K562 (cell line): ENCODE results near the gene CBL. TPM values are rescaled to one million over a fixed set of nuclear protein-coding genes. Genes with fewer than 3 reads are reported as not detected.

Experiments
- CREB1 ChIP-seq, 2 experiments: sonication (generic) in 1 of 2; formaldehyde crosslinking in 1 of 2; IDR thresholded peaks; 2 replicates each; pipeline versions ENCODE4 v1.6.1 to v1.8.0; 2012 to 2022; ENCODE audit warnings: inconsistent platforms in 1 of 2, mild to moderate bottlenecking in 1 of 2, missing genetic modification reagents in 1 of 2, moderate library complexity in 1 of 2
- DIDO1 ChIP-seq: fragments of 450-650 bp; IDR thresholded peaks from 2 replicates; pipeline ENCODE4 v1.6.1; 2016; ENCODE audit warnings: low read depth, missing biosample characterization, missing genetic modification characterization
- FIP1L1 ChIP-seq: fragments of 200-400 bp; formaldehyde crosslinking; IDR thresholded peaks from 2 replicates; pipeline ENCODE4 v1.6.1; 2018; ENCODE audit warnings: mild to moderate bottlenecking, low read depth, low read length; ENCODE audit not compliant: poor library complexity, severe bottlenecking
- FOXP1 ChIP-seq: sonication (generic); formaldehyde crosslinking; IDR thresholded peaks from 2 replicates; pipeline ENCODE4 v1.8.0; 2022; ENCODE audit warnings: mild to moderate bottlenecking, missing genetic modification reagents
- GATAD2B ChIP-seq: fragments of 450-650 bp; IDR thresholded peaks from 2 replicates; pipeline ENCODE4 v1.6.1; 2017; ENCODE audit warnings: mild to moderate bottlenecking, borderline replicate concordance
- KDM1A ChIP-seq, 2 experiments: fragments of 450-650 bp; IDR thresholded peaks; 2 replicates each; pipeline ENCODE4 v1.6.1; 2016; ENCODE audit warnings: mild to moderate bottlenecking in 2 of 2
- KLF1 ChIP-seq: fragments of 450-650 bp; IDR thresholded peaks from 2 replicates; pipeline ENCODE4 v1.6.1; 2016; ENCODE audit warnings: missing genetic modification characterization, missing compliant biosample characterization
- MAFG ChIP-seq: fragments of 450-650 bp; conservative IDR thresholded peaks from 2 replicates; pipeline ENCODE4 v1.6.1; 2016; ENCODE audit warnings: missing genetic modification characterization, missing compliant biosample characterization
- MTA3 ChIP-seq: fragments of 450-650 bp; formaldehyde crosslinking; IDR thresholded peaks from 2 replicates; pipeline ENCODE4 v1.6.1; 2017; ENCODE audit warnings: mild to moderate bottlenecking, borderline replicate concordance
- PHF20 ChIP-seq: fragments of 450-650 bp; IDR thresholded peaks from 2 replicates; pipeline ENCODE4 v1.6.1; 2018; ENCODE audit not compliant: partially characterized antibody
- SAP30 ChIP-seq: fragments of 200-600 bp; sonication (generic); IDR thresholded peaks from 2 replicates; pipeline ENCODE4 v1.6.1; 2012; ENCODE audit warnings: borderline replicate concordance, low read depth, mild to moderate bottlenecking, moderate library complexity, low read length, control low read depth, inconsistent platforms; ENCODE audit not compliant: insufficient read depth, poor library complexity, severe bottlenecking
- TARDBP ChIP-seq: fragments of 450-650 bp; IDR thresholded peaks from 2 replicates; pipeline ENCODE4 v1.6.1; 2016
- TCF3 ChIP-seq: sonication (generic); formaldehyde crosslinking; IDR thresholded peaks from 2 replicates; pipeline ENCODE4 v1.4.0; 2020; ENCODE audit warnings: mild to moderate bottlenecking, missing genetic modification reagents
- ZNF24 ChIP-seq: fragments of 450-650 bp; IDR thresholded peaks from 2 replicates; pipeline ENCODE4 v1.6.1; 2016
- ZNF699 ChIP-seq: fragments of 250-450 bp; sonication (Bioruptor Pico); IDR thresholded peaks from 2 replicates; pipeline ENCODE4 v1.8.0; 2021; ENCODE audit warnings: mild to moderate bottlenecking, moderate library complexity; ENCODE audit not compliant: insufficient replicate concordance
- polyA plus RNA-seq, 8 experiments: library from polyadenylated mRNA; depleted of rRNA in 4 of 8; stranded (reverse) in 5 of 8; unstranded in 3 of 8; fragments of >200 nt; fragmentation: Nextera tagmentation in 2 of 8; fragmentation: Illumina TruSeq in 1 of 8; extraction: Ambion mirVana in 2 of 8; extraction: Trizol in 1 of 8; gene quantifications; 2 replicates each; pipeline versions ENCODE4 v1.2.1 to v1.2.3, GENCODE V29; 2011 to 2014; ENCODE audit warnings: inconsistent platforms in 1 of 8, missing spikeins in 1 of 8
- total RNA-seq, 7 experiments: library from RNA; depleted of rRNA in 6 of 7; stranded (reverse); fragments of >200 nt in 6 of 7; fragmentation: Illumina TruSeq in 2 of 7; extraction: Trizol in 2 of 7; gene quantifications; 2 replicates each; pipeline versions ENCODE4 v1.2.1 to v1.2.3, GENCODE V29; 2011 to 2021; ENCODE audit warnings: low replicate concordance in 1 of 7
- TF ChIP-seq, protein P1 (sequence below): fragments of 250-450 bp; sonication (Bioruptor Pico); IDR thresholded peaks from 2 replicates; pipeline ENCODE4 v1.5.0; 2020; ENCODE audit warnings: mild to moderate bottlenecking, borderline replicate concordance
- TF ChIP-seq, protein P2 (sequence below): sonication (generic); formaldehyde crosslinking; IDR thresholded peaks from 2 replicates; pipeline ENCODE4 v1.8.0; 2022; ENCODE audit warnings: missing genetic modification reagents, mild to moderate bottlenecking, moderate library complexity, borderline replicate concordance
- TF ChIP-seq, protein P3 (sequence below), 2 experiments: fragments of 200-800 bp in 1 of 2; sonication (Bioruptor generic) in 1 of 2; sonication (generic) in 1 of 2; formaldehyde crosslinking in 1 of 2; IDR thresholded peaks in 1 of 2; conservative IDR thresholded peaks in 1 of 2; 2 replicates each; pipeline versions ENCODE4 v1.5.0 to v1.6.1; 2016 to 2020; ENCODE audit warnings: missing compliant biosample characterization in 1 of 2, missing genetic modification characterization in 1 of 2, missing genetic modification reagents in 1 of 2
- TF ChIP-seq, protein P4 (sequence below): fragments of 450-650 bp; formaldehyde crosslinking; IDR thresholded peaks from 2 replicates; pipeline ENCODE4 v1.4.0; 2020; ENCODE audit warnings: mild to moderate bottlenecking, moderate library complexity
- TF ChIP-seq, protein P5 (sequence below): sonication (generic); formaldehyde crosslinking; IDR thresholded peaks from 2 replicates; pipeline ENCODE4 v1.8.1; 2023; ENCODE audit warnings: mild to moderate bottlenecking, missing genetic modification reagents

The CBL gene
- total and polyA plus RNA-seq, 9 of the 15 experiments (the other 6 are each of a cell fraction or from before 2014, with no cell fraction given): 3.2 to 24.9 (median 9.9) TPM

DNA sequence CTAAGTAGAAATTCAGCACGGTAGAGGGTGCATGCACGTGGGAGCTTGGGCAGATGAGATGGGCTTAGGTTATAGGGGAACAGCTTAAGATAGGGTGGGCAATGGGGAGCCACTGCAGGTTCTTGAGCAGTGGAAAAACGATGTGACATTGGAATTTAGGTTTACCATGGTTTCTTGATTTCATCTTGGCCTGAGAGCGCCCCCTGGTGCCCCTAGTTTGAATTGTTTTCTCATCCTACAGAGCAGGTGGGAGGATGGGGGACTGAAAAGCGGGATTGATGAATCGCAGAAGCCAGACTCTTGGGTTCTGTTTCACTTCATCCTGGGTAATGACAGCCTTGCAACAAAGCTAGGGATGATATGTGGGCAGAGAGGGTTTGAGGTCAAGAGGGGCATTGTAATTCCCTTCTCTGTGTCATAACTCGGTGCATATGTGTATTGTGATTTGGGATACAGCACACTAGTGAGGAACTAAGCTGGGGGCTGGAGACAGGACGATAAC is 117.4 kb downstream of the CBL start (continued):
- TF ChIP-seq, protein P1, sequence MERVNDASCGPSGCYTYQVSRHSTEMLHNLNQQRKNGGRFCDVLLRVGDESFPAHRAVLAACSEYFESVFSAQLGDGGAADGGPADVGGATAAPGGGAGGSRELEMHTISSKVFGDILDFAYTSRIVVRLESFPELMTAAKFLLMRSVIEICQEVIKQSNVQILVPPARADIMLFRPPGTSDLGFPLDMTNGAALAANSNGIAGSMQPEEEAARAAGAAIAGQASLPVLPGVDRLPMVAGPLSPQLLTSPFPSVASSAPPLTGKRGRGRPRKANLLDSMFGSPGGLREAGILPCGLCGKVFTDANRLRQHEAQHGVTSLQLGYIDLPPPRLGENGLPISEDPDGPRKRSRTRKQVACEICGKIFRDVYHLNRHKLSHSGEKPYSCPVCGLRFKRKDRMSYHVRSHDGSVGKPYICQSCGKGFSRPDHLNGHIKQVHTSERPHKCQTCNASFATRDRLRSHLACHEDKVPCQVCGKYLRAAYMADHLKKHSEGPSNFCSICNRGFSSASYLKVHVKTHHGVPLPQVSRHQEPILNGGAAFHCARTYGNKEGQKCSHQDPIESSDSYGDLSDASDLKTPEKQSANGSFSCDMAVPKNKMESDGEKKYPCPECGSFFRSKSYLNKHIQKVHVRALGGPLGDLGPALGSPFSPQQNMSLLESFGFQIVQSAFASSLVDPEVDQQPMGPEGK (CRISPR knock-in tag): no peak
- TF ChIP-seq, protein P2, sequence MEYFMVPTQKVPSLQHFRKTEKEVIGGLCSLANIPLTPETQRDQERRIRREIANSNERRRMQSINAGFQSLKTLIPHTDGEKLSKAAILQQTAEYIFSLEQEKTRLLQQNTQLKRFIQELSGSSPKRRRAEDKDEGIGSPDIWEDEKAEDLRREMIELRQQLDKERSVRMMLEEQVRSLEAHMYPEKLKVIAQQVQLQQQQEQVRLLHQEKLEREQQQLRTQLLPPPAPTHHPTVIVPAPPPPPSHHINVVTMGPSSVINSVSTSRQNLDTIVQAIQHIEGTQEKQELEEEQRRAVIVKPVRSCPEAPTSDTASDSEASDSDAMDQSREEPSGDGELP: peak; percentile 50
- TF ChIP-seq ZNF699 (CRISPR knock-in tag) (no peak), PHF20 (peak; percentile 66), KDM1A (IDR thresholded peaks at IDR 0.05) (peak; percentile 89 to 92), FIP1L1 (no peak), SAP30 (no peak), FOXP1 (CRISPR knock-in tag) (peak; percentile 27; the same call in 1 of the 2 replicates), MAFG (tag) (peak; percentile 15; the same call in 1 of the 2 replicates), CREB1 (IDR thresholded peaks at IDR 0.05) (no peak), CREB1 (CRISPR knock-in tag; IDR thresholded peaks at IDR 0.05) (0 out of 2 replicates have a peak, but pooled peaks have one; percentile 20), KLF1 (tag) (no peak), DIDO1 (tag) (no peak), GATAD2B (0 out of 2 replicates have a peak, but pooled peaks have one; percentile 32), TCF3 (CRISPR knock-in tag) (no peak), ZNF24 (no peak), MTA3 (0 out of 2 replicates have a peak, but pooled peaks have one; percentile 23), TARDBP (no peak)
- TF ChIP-seq, protein P3, sequence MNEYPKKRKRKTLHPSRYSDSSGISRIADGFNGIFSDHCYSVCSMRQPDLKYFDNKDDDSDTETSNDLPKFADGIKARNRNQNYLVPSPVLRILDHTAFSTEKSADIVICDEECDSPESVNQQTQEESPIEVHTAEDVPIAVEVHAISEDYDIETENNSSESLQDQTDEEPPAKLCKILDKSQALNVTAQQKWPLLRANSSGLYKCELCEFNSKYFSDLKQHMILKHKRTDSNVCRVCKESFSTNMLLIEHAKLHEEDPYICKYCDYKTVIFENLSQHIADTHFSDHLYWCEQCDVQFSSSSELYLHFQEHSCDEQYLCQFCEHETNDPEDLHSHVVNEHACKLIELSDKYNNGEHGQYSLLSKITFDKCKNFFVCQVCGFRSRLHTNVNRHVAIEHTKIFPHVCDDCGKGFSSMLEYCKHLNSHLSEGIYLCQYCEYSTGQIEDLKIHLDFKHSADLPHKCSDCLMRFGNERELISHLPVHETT (CRISPR knock-in tag; conservative IDR thresholded peaks at IDR 0.05 in 1 of 2, IDR thresholded peaks at IDR 0.05 in 1 of 2): no peak
- TF ChIP-seq, protein P4, sequence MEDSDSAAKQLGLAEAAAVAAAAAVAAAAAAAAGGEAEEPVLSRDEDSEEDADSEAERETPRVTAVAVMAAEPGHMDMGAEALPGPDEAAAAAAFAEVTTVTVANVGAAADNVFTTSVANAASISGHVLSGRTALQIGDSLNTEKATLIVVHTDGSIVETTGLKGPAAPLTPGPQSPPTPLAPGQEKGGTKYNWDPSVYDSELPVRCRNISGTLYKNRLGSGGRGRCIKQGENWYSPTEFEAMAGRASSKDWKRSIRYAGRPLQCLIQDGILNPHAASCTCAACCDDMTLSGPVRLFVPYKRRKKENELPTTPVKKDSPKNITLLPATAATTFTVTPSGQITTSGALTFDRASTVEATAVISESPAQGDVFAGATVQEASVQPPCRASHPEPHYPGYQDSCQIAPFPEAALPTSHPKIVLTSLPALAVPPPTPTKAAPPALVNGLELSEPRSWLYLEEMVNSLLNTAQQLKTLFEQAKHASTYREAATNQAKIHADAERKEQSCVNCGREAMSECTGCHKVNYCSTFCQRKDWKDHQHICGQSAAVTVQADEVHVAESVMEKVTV (CRISPR knock-in tag): peak; percentile 51
- TF ChIP-seq, protein P5, sequence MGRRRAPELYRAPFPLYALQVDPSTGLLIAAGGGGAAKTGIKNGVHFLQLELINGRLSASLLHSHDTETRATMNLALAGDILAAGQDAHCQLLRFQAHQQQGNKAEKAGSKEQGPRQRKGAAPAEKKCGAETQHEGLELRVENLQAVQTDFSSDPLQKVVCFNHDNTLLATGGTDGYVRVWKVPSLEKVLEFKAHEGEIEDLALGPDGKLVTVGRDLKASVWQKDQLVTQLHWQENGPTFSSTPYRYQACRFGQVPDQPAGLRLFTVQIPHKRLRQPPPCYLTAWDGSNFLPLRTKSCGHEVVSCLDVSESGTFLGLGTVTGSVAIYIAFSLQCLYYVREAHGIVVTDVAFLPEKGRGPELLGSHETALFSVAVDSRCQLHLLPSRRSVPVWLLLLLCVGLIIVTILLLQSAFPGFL (CRISPR knock-in tag): 0 out of 2 replicates have a peak, but pooled peaks have one; percentile 49
